H1 (cell line): ENCODE measurements around the gene SLC44A1. TPM values are rescaled to one million over a fixed set of nuclear protein-coding genes. Genes with fewer than 3 reads are reported as not detected.

Experiments
- CTCF ChIA-PET: fragments of 300-600 bp; sonication (Branson Sonifier 250); formaldehyde crosslinking; loops from one replicate; lab custom pipeline; 2021; ENCODE audit not compliant: partially characterized antibody; lab: Charles Lee
- POLR2A ChIA-PET: fragments of 300-600 bp; sonication (Branson Sonifier 250); formaldehyde crosslinking; loops from one replicate; lab custom pipeline; 2021; ENCODE audit warnings: inconsistent platforms; ENCODE audit not compliant: partially characterized antibody; lab: Charles Lee
- DNase-seq, 2 experiments: peaks; one replicate each; pipeline versions ENCODE4 v3.0.0 to v3.0.0-alpha.2; 2010 to 2022; ENCODE audit warnings: low spot score in 2 of 2, low read depth in 1 of 2, mixed read lengths in 1 of 2
- FAIRE-seq: peaks from 2 replicates; lab custom pipeline; 2011; peaks lifted over from hg19 to GRCh38; lab: Jason Lieb, UNC
- H2AFZ ChIP-seq: 2 replicates; pipeline ENCODE4 v1.8.1; 2012; ENCODE audit warnings: low read length, inconsistent platforms
- H2AK5ac ChIP-seq: 2 replicates; pipeline ENCODE4 v1.6.1; 2013; ENCODE audit warnings: low read depth, low read length
- H2BK120ac ChIP-seq: replicated peaks from 2 replicates; pipeline ENCODE3; 2013; ENCODE audit warnings: low read depth, low read length, inconsistent platforms
- H2BK12ac ChIP-seq: 2 replicates; pipeline ENCODE4 v1.6.1; 2013; ENCODE audit warnings: low read depth, low read length
- H2BK15ac ChIP-seq: 2 replicates; pipeline ENCODE4 v1.6.1; 2013; ENCODE audit warnings: low read length
- H2BK20ac ChIP-seq: 2 replicates; pipeline ENCODE4 v1.6.1; 2013; ENCODE audit warnings: low read length
- H2BK5ac ChIP-seq: 2 replicates; pipeline ENCODE4 v1.6.1; 2013; ENCODE audit warnings: low read depth, low read length
- H3K14ac ChIP-seq: 2 replicates; pipeline ENCODE4 v1.6.1; 2013; ENCODE audit warnings: inconsistent platforms; ENCODE audit not compliant: insufficient read length
- H3K18ac ChIP-seq: 2 replicates; pipeline ENCODE4 v1.6.1; 2013; ENCODE audit warnings: low read length; ENCODE audit errors: extremely low read depth
- H3K23ac ChIP-seq: 2 replicates; pipeline ENCODE4 v1.6.1; 2013; ENCODE audit warnings: inconsistent platforms; ENCODE audit not compliant: insufficient read length
- H3K23me2 ChIP-seq: 2 replicates; pipeline ENCODE4 v1.6.1; 2013; ENCODE audit warnings: low read depth, low read length
- H3K27ac ChIP-seq: 2 replicates; pipeline ENCODE4 v1.6.1; 2011; ENCODE audit warnings: low read depth, low read length, inconsistent platforms
- H3K27me3 ChIP-seq, 4 experiments: replicated peaks in 1 of 4; 1 replicate in 1 of 4; 2 replicates in 3 of 4; pipeline versions ENCODE4 v1.6.1 to v1.8.1; 2011 to 2013; ENCODE audit warnings: low read length in 3 of 4, mild to moderate bottlenecking in 3 of 4, inconsistent platforms in 2 of 4, mixed read lengths in 2 of 4, moderate library complexity in 1 of 4; ENCODE audit not compliant: control insufficient read depth in 3 of 4, insufficient read depth in 3 of 4; ENCODE audit errors: extremely low read depth in 1 of 4
- H3K36me3 ChIP-seq, 4 experiments: 2 replicates each; pipeline versions ENCODE4 v1.6.1 to v1.8.1; 2011 to 2013; ENCODE audit warnings: mild to moderate bottlenecking in 4 of 4, low read length in 3 of 4, moderate library complexity in 2 of 4, control low read depth in 1 of 4, inconsistent platforms in 1 of 4; ENCODE audit not compliant: insufficient read depth in 4 of 4, control insufficient read depth in 2 of 4
- H3K4ac ChIP-seq: replicated peaks from 2 replicates; pipeline ENCODE3; 2013; ENCODE audit warnings: low read length, low read depth, mixed read lengths, inconsistent platforms; ENCODE audit not compliant: insufficient read length
- H3K4me1 ChIP-seq, 4 experiments: replicated peaks in 1 of 4; 1 replicate in 1 of 4; 2 replicates in 3 of 4; pipeline versions ENCODE4 v1.6.1 to v1.8.1; 2011 to 2013; ENCODE audit warnings: low read length in 3 of 4, inconsistent platforms in 2 of 4, mixed read lengths in 1 of 4; ENCODE audit not compliant: insufficient read depth in 4 of 4, control insufficient read depth in 3 of 4
- H3K4me2 ChIP-seq, 2 experiments: 2 replicates each; pipeline versions ENCODE4 v1.6.1 to v1.8.1; 2011 to 2013; ENCODE audit warnings: low read depth in 2 of 2, low read length in 2 of 2, control low read depth in 1 of 2, inconsistent platforms in 1 of 2, mild to moderate bottlenecking in 1 of 2; ENCODE audit not compliant: insufficient read depth in 1 of 2
- H3K4me3 ChIP-seq, 4 experiments: fragments of 200-600, 300-600 bp in 1 of 4; sonication (generic), shearing (Covaris generic), sonication (Bioruptor Twin) in 1 of 4; 2 replicates each; pipeline versions ENCODE4 v1.5.1 to v1.8.1; 2011 to 2016; ENCODE audit warnings: low read length in 4 of 4, low read depth in 3 of 4, control low read depth in 2 of 4, inconsistent platforms in 2 of 4, mild to moderate bottlenecking in 2 of 4, mixed read lengths in 1 of 4, moderate library complexity in 1 of 4; ENCODE audit not compliant: insufficient read depth in 2 of 4; ENCODE audit errors: extremely low read depth in 1 of 4
- H3K56ac ChIP-seq: replicated peaks from 2 replicates; pipeline ENCODE3; 2013; ENCODE audit warnings: low read depth, mild to moderate bottlenecking, mixed read lengths, low read length, inconsistent platforms; ENCODE audit not compliant: insufficient read length
- H3K79me1 ChIP-seq: 2 replicates; pipeline ENCODE4 v1.6.1; 2013; ENCODE audit warnings: low read depth, low read length, control low read depth
- H3K79me2 ChIP-seq, 2 experiments: 2 replicates each; pipeline versions ENCODE4 v1.6.1 to v1.8.1; 2012 to 2013; ENCODE audit warnings: low read length in 2 of 2, mild to moderate bottlenecking in 2 of 2, inconsistent platforms in 1 of 2; ENCODE audit not compliant: insufficient read depth in 2 of 2, control insufficient read depth in 1 of 2
- H3K9ac ChIP-seq, 4 experiments: replicated peaks in 1 of 4; 1 replicate in 1 of 4; 2 replicates in 3 of 4; pipeline versions ENCODE4 v1.6.1 to v1.8.1; 2011 to 2013; ENCODE audit warnings: low read depth in 3 of 4, low read length in 3 of 4, control low read depth in 2 of 4, mild to moderate bottlenecking in 2 of 4, moderate library complexity in 2 of 4, inconsistent platforms in 1 of 4; ENCODE audit errors: extremely low read depth in 1 of 4
- H3K9me3 ChIP-seq, 2 experiments: 2 replicates each; pipeline versions ENCODE4 v1.6.1 to v1.8.1; 2012 to 2013; ENCODE audit warnings: mild to moderate bottlenecking in 2 of 2, moderate library complexity in 2 of 2, control low read depth in 1 of 2, inconsistent platforms in 1 of 2, low read depth in 1 of 2, low read length in 1 of 2, mixed read lengths in 1 of 2; ENCODE audit not compliant: insufficient read depth in 2 of 2
- H4K20me1 ChIP-seq, 2 experiments: replicated peaks in 1 of 2; 2 replicates each; pipeline versions ENCODE3 to v1.8.1; 2011 to 2013; ENCODE audit warnings: inconsistent platforms in 2 of 2, low read length in 2 of 2, mild to moderate bottlenecking in 1 of 2; ENCODE audit not compliant: insufficient read depth in 2 of 2, control insufficient read depth in 1 of 2
- H4K5ac ChIP-seq: 2 replicates; pipeline ENCODE4 v1.6.1; 2013; ENCODE audit warnings: low read length, low read depth, mixed read lengths, inconsistent platforms; ENCODE audit not compliant: insufficient read length
- H4K8ac ChIP-seq: 2 replicates; pipeline ENCODE4 v1.8.0; 2013; ENCODE audit warnings: mild to moderate bottlenecking, moderate library complexity, low read length, inconsistent platforms; ENCODE audit not compliant: insufficient read depth; ENCODE audit errors: extremely low read depth
- H4K91ac ChIP-seq: replicated peaks from 2 replicates; pipeline ENCODE3; 2013; ENCODE audit warnings: low read length, mixed read lengths, inconsistent platforms; ENCODE audit not compliant: insufficient read length
- FOSL1 ChIP-seq: IDR thresholded peaks from 2 replicates; pipeline ENCODE4 v1.6.1; 2011; ENCODE audit warnings: mild to moderate bottlenecking, low read depth, low read length, moderate library complexity; ENCODE audit not compliant: insufficient read depth
- POLR2AphosphoS5 ChIP-seq: IDR thresholded peaks from 2 replicates; pipeline ENCODE4 v1.6.1; 2011; ENCODE audit warnings: low read depth, low read length
- RAD21 ChIP-seq, 2 experiments: IDR thresholded peaks in 1 of 2; conservative IDR thresholded peaks in 1 of 2; 2 replicates each; pipeline ENCODE4 v1.6.1; 2011; ENCODE audit warnings: low read depth in 2 of 2, low read length in 2 of 2, improper control_type of control experiment in 1 of 2, inconsistent platforms in 1 of 2, mild to moderate bottlenecking in 1 of 2, moderate library complexity in 1 of 2
- RXRA ChIP-seq: IDR thresholded peaks from 2 replicates; pipeline ENCODE4 v1.6.1; 2011; ENCODE audit warnings: low read depth, mild to moderate bottlenecking, low read length, moderate library complexity; ENCODE audit not compliant: insufficient read depth
- SP2 ChIP-seq: IDR thresholded peaks from 2 replicates; pipeline ENCODE4 v1.6.1; 2012; ENCODE audit warnings: mild to moderate bottlenecking, low read length, inconsistent platforms
- SRF ChIP-seq: IDR thresholded peaks from 2 replicates; pipeline ENCODE4 v1.6.1; 2011; ENCODE audit warnings: mild to moderate bottlenecking, low read depth, low read length, moderate library complexity
- TEAD4 ChIP-seq: IDR thresholded peaks from 2 replicates; pipeline ENCODE4 v1.6.1; 2012; ENCODE audit warnings: low read depth, low read length, inconsistent platforms, mixed read lengths
- USF2 ChIP-seq: IDR thresholded peaks from 2 replicates; pipeline ENCODE4 v1.6.1; 2011; ENCODE audit warnings: low read length, improper control_type of control experiment
- WGBS, 2 experiments: shearing (Covaris generic) in 1 of 2; methylation state at CpG; one replicate each; pipeline versions ENCODE4 v1.1.6 to v1.1.7; 2013 to 2015; ENCODE audit warnings: low lambda C conversion rate in 2 of 2, mixed read lengths in 2 of 2, inconsistent platforms in 1 of 2, low coverage in 1 of 2, missing lambda C conversion rate in 1 of 2; ENCODE audit not compliant: insufficient replicate concordance in 2 of 2, insufficient coverage in 1 of 2, insufficient read length in 1 of 2; ENCODE audit errors: extremely low coverage in 1 of 2, missing lambda C conversion rate in 1 of 2; 5-methylcytosine and 5-hydroxymethylcytosine counted together
- polyA plus RNA-seq, 7 experiments: library from polyadenylated mRNA; depleted of rRNA in 3 of 7; stranded (reverse) in 5 of 7; unstranded in 2 of 7; fragments of >200 nt in 5 of 7; fragments of 200-250 nt in 2 of 7; gene quantifications; 1 replicate in 5 of 7; 2 replicates in 1 of 7; 4 replicates in 1 of 7; pipeline versions ENCODE4 v1.2.1 to v1.2.3, GENCODE V29; 2011 to 2013; ENCODE audit warnings: missing spikeins in 2 of 7, mixed read lengths in 2 of 7
- total RNA-seq: library from RNA; stranded (reverse); fragmentation: NEBNext Ultra II Directional; extraction: Animal tissue kit (Norgen Biotek cat#: 25700); gene quantifications from 2 replicates; pipeline ENCODE4 v1.2.1, GENCODE V29; 2021
- TF ChIP-seq, protein P1 (sequence below): IDR thresholded peaks from 2 replicates; pipeline ENCODE4 v1.6.1; 2012; ENCODE audit warnings: inconsistent platforms

The SLC44A1 gene
- total and polyA plus RNA-seq, 2 of the 8 experiments (the other 6 are each of a cell fraction or from before 2014, with no cell fraction given): 30.5 to 71.2 TPM

DNA sequence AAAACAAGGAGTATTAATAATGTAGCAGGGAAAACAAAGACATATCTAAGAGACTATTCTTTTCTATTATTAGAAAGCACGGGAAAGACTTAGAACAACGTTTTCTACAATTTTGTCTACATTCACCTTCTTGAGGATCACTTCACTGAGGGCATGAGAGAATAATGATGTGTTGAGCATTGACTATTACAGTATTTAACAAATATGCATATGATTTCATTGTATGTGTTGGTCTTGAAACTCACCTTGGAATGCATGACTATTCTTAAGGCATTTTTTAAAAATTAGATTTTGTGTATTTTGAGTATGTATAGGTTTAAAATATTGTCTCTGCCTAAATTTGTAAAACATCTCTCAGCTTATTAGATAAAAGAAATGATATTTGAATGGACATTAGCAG lies 204.6 kb downstream of the SLC44A1 start:
- Histone ChIP-seq H3K18ac (no peak overlapping the region), H4K5ac (no peak overlapping the region), H3K56ac (no peak overlapping the region), H2BK120ac (no peak overlapping the region), H3K14ac (no peak overlapping the region), H3K79me1 (no peaks in the 10 kb centered on the region), H3K23me2 (peaks cover 9% of the 10 kb centered on the region), H2AFZ (no peak overlapping the region), H3K27ac (no peak overlapping the region), H2BK5ac (no peak overlapping the region), H3K27me3 (no peaks in the 10 kb centered on the region), H3K4ac (no peak overlapping the region), H3K4me1 (peaks cover 0 to 5% (median 3%) of the 10 kb centered on the region in 4 experiments; a peak in 1 of 7 replicates), H4K8ac (no peak overlapping the region), H4K91ac (no peak overlapping the region), H3K36me3 (no peaks in the 10 kb centered on the region), H2AK5ac (no peak overlapping the region), H2BK20ac (no peak overlapping the region), H3K9ac (no peak overlapping the region; a peak in 1 of 7 replicates), H4K20me1 (peaks cover 0 to 2% of the 10 kb centered on the region in 2 experiments), H2BK12ac (no peak overlapping the region), H3K9me3 (no peaks in the 10 kb centered on the region), H2BK15ac (no peak overlapping the region), H3K79me2 (peaks cover 0 to 42% of the 10 kb centered on the region in 2 experiments; a peak in 3 of 4 replicates), H3K4me2 (peak overlapping the region; percentile 67 to 88), H3K23ac (no peak overlapping the region), H3K4me3 (peak overlapping the region; percentile 1 to 81 (median 68); a peak in 7 of 8 replicates)
- CTCF ChIA-PET: interaction anchor here (0.6 kb wide), 1 partner anchor 30 kb away, joined by 5 read pairs; no protein-coding TSS in a partner anchor
- POLR2A ChIA-PET: interaction anchor here (0.7 kb wide), 1 partner anchor 51 kb away, joined by 3 read pairs; no protein-coding TSS in a partner anchor
- FAIRE-seq (no peak), DNase-seq (no peak)
- 40% methylated on average over 2 of the region's 2 CpGs; no CpG with 5 or more reads in 1 of the 2 experiments for WGBS, 2 experiments
- TF ChIP-seq POLR2AphosphoS5: no peak
- no peak for TF ChIP-seq FOSL1
- TF ChIP-seq RAD21 (IDR thresholded peaks at IDR 0.05 in 1 of 2, conservative IDR thresholded peaks at IDR 0.05 in 1 of 2; ENCODE audit: low read depth in 2 of 2, low read length in 2 of 2): no peak
- TF ChIP-seq TEAD4: no peak
- TF ChIP-seq SRF: no peak
- no peak for TF ChIP-seq USF2
- no peak for TF ChIP-seq SP2
- TF ChIP-seq, protein P1, sequence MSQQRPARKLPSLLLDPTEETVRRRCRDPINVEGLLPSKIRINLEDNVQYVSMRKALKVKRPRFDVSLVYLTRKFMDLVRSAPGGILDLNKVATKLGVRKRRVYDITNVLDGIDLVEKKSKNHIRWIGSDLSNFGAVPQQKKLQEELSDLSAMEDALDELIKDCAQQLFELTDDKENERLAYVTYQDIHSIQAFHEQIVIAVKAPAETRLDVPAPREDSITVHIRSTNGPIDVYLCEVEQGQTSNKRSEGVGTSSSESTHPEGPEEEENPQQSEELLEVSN: no peak
- no peak for TF ChIP-seq RXRA
